ENCODE measurements around the gene TMPRSS2.

TMPRSS2 gene

GRCh38 chr21:41478319-41479177 is 29.4 kb downstream of the TMPRSS2 start:
- H2AFZ ChIP-seq (ENCODE audit: low read length): peak overlapping the region; percentile 64
- H3K9ac ChIP-seq (ENCODE audit: low read length): peak overlapping the region; percentile 29
- H4K20me1 ChIP-seq (ENCODE audit: insufficient read depth, low read length): no peaks in the 10 kb centered on the region
- H3K9me3 ChIP-seq (replicated peaks; ENCODE audit: insufficient read depth, low read length): no peaks in the 10 kb centered on the region
- peak overlapping the region; percentile 80 for H3K4me2 ChIP-seq (ENCODE audit: low read depth, low read length)
- H3F3A ChIP-seq (ENCODE audit: insufficient read depth, low read length): peaks cover 26% of the 10 kb centered on the region
- no peaks in the 10 kb centered on the region for H3K79me2 ChIP-seq (ENCODE audit: low read length)
- TF ChIP-seq EZH2phosphoT487 (IDR thresholded peaks at IDR 0.05; ENCODE audit: low read length) (no peak), CTCF (IDR thresholded peaks at IDR 0.05; ENCODE audit: low read length) (no peak), EZH2 (optimal IDR thresholded peaks at IDR 0.05; ENCODE audit: low read depth, low read length) (no peak)
- peak overlapping the region; percentile 72 for H3K27ac ChIP-seq (ENCODE audit: low read length)
- no peaks in the 10 kb centered on the region for H3K27me3 ChIP-seq (replicated peaks; ENCODE audit: insufficient read depth, low read length)
- H3K9me2 ChIP-seq (replicated peaks; ENCODE audit: insufficient read depth, low read length): no peaks in the 10 kb centered on the region
- no peaks in the 10 kb centered on the region for H3K36me3 ChIP-seq (replicated peaks; ENCODE audit: insufficient read depth, low read length)
- H3K4me3 ChIP-seq (ENCODE audit: low read length): peak overlapping the region; percentile 41
- H3K4me1 ChIP-seq (ENCODE audit: low read length): peaks cover 33% of the 10 kb centered on the region
- DNase-seq: peak; percentile 87

GRCh38 chr21:41477641-41478318 is 30.2 kb downstream of the TMPRSS2 start:
- peaks cover 33% of the 10 kb centered on the region for H3K4me1 ChIP-seq (ENCODE audit: low read length)
- H3K4me2 ChIP-seq (ENCODE audit: low read depth, low read length): peak overlapping the region; percentile 80
- no peaks in the 10 kb centered on the region for H3K9me2 ChIP-seq (replicated peaks; ENCODE audit: insufficient read depth, low read length)
- peak overlapping the region; percentile 72 for H3K27ac ChIP-seq (ENCODE audit: low read length)
- H2AFZ ChIP-seq (ENCODE audit: low read length): peak overlapping the region; percentile 64
- peak; percentile 92 for DNase-seq
- peaks cover 26% of the 10 kb centered on the region for H3F3A ChIP-seq (ENCODE audit: insufficient read depth, low read length)
- TF ChIP-seq EZH2phosphoT487 (IDR thresholded peaks at IDR 0.05; ENCODE audit: low read length) (no peak), CTCF (IDR thresholded peaks at IDR 0.05; ENCODE audit: low read length) (0 out of 2 replicates have a peak, but pooled peaks have one; percentile 9), EZH2 (optimal IDR thresholded peaks at IDR 0.05; ENCODE audit: low read depth, low read length) (no peak)
- no peaks in the 10 kb centered on the region for H3K36me3 ChIP-seq (replicated peaks; ENCODE audit: insufficient read depth, low read length)
- H3K9me3 ChIP-seq (replicated peaks; ENCODE audit: insufficient read depth, low read length): no peaks in the 10 kb centered on the region
- peak overlapping the region; percentile 41 for H3K4me3 ChIP-seq (ENCODE audit: low read length)
- peak overlapping the region; percentile 29; the same call in 1 of the 2 replicates for H3K9ac ChIP-seq (ENCODE audit: low read length)
- H3K27me3 ChIP-seq (replicated peaks; ENCODE audit: insufficient read depth, low read length): no peaks in the 10 kb centered on the region
- H4K20me1 ChIP-seq (ENCODE audit: insufficient read depth, low read length): no peaks in the 10 kb centered on the region
- no peaks in the 10 kb centered on the region for H3K79me2 ChIP-seq (ENCODE audit: low read length)

GRCh38 chr21:41475714-41476420 is 32.1 kb downstream of the TMPRSS2 start:
- Histone ChIP-seq H3K4me1 (ENCODE audit: low read length) (peaks cover 33% of the 10 kb centered on the region), H3K9ac (ENCODE audit: low read length) (no peak overlapping the region), H3K9me2 (replicated peaks; ENCODE audit: insufficient read depth, low read length) (no peaks in the 10 kb centered on the region), H3K27ac (ENCODE audit: low read length) (no peak overlapping the region), H3K27me3 (replicated peaks; ENCODE audit: insufficient read depth, low read length) (no peaks in the 10 kb centered on the region), H3K9me3 (replicated peaks; ENCODE audit: insufficient read depth, low read length) (no peaks in the 10 kb centered on the region), H2AFZ (ENCODE audit: low read length) (no peak overlapping the region), H3F3A (ENCODE audit: insufficient read depth, low read length) (peaks cover 26% of the 10 kb centered on the region), H3K79me2 (ENCODE audit: low read length) (no peaks in the 10 kb centered on the region), H3K36me3 (replicated peaks; ENCODE audit: insufficient read depth, low read length) (no peaks in the 10 kb centered on the region), H3K4me2 (ENCODE audit: low read depth, low read length) (no peak overlapping the region), H4K20me1 (ENCODE audit: insufficient read depth, low read length) (no peaks in the 10 kb centered on the region), H3K4me3 (ENCODE audit: low read length) (no peak overlapping the region)
- no peak for TF ChIP-seq CTCF (IDR thresholded peaks at IDR 0.05; ENCODE audit: low read length)
- no peak for TF ChIP-seq EZH2 (optimal IDR thresholded peaks at IDR 0.05; ENCODE audit: low read depth, low read length)
- no peak for TF ChIP-seq EZH2phosphoT487 (IDR thresholded peaks at IDR 0.05; ENCODE audit: low read length)
- DNase-seq: no peak

All from MM.1S (cell line).